ENCODE measurements around the gene CXCR5. TPM values are rescaled to one million over a fixed set of nuclear protein-coding genes. Genes with fewer than 3 reads are reported as not detected.

CXCR5 gene
- total RNA-seq, 2 experiments from 2014 or later, result 0.60 to 0.92 TPM

DNA sequence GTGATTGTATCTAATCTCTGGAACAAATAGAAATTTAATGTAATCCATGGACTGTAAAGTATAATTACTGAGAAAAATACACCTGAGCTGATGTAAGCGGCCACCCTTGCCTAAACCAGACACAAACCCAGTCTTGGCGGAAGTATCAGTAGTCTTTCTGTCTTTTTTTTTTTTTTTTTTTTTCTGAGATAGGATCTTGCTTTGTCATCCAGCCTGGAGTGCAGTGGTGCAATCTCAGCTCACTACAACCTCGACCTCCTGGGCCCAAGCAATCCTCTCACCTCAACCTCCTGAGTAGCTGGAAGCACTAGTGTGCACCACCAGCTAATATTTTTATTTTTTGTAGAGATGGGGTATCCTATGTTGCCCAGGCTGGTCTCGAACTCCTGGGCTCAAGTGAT lies 5.5 kb upstream of the CXCR5 start:
- no peaks in the 10 kb centered on the region for H3K36me3 Mint-ChIP-seq (ENCODE audit: low read depth)
- intact Hi-C loops (cut with micrococcal nuclease), result loop anchor here (5.0 kb wide), 1 partner anchor 86 kb away; the partner anchor contains the start of gene DDX6
- peak; percentile 47 for DNase-seq

DNA sequence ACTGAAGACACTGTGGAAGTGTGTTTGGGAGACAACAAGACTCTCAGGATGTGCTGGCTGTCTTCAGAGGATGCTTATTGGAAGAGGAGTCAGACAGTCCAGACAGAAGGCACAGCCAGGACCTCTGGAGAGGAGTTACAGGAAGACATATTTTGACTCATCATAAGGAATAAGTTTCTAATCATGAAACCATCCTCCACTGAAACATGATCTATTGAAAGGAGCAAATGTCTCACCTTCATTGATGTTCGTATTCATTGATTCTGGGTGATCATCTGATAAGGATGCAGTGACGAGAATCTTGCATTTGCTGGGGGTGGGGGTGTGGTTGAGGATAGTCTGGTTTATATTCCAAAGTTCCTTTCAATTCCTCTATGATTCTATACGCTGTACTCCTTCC lies 2.5 kb upstream of the CXCR5 start:
- no peak for TF ChIP-seq CTCF (IDR thresholded peaks at IDR 0.05)
- Mint-ChIP-seq H3K27me3 (no peaks in the 10 kb centered on the region), H3K9me3 (no peaks in the 10 kb centered on the region), H3K4me3 (no peak overlapping the region), H3K4me1 (ENCODE audit: low read depth) (peaks cover 79% of the 10 kb centered on the region), H3K27ac (peak overlapping the region; percentile 65), H3K36me3 (ENCODE audit: low read depth) (no peaks in the 10 kb centered on the region)
- intact Hi-C loops (cut with micrococcal nuclease), result no loop called here
- ChIA-PET POLR2A (no interaction called here), CTCF (no interaction called here)
- DNase-seq, result no peak
- ATAC-seq, result no peak

More for the DNA sequence above, 5.5 kb upstream of the CXCR5 start:
- Mint-ChIP-seq H3K27ac (peak overlapping the region; percentile 98), H3K4me1 (ENCODE audit: low read depth) (peaks cover 87% of the 10 kb centered on the region), H3K4me3 (no peak overlapping the region), H3K9me3 (peaks cover 1% of the 10 kb centered on the region), H3K27me3 (no peaks in the 10 kb centered on the region)
- POLR2A ChIA-PET, result interaction anchor here (0.7 to 4.4 kb wide), 6 partner anchors 8 to 90 kb away, joined by 3 to 41 read pairs (median 5); partner anchors contain the start of gene DDX6
- peak; percentile 12 for ATAC-seq
- no peak for TF ChIP-seq CTCF (IDR thresholded peaks at IDR 0.05)
- CTCF ChIA-PET, result interaction anchor here (0.7 to 3.5 kb wide), 9 partner anchors 8 to 189 kb away, joined by 3 to 28 read pairs (median 6); partner anchors contain the start of gene DDX6

- ChIA-PET CTCF (interaction anchor here (1.0 to 3.2 kb wide), 8 partner anchors 9 to 193 kb away, joined by 3 to 13 read pairs (median 6); no protein-coding TSS in a partner anchor), POLR2A (interaction anchor here (0.7 to 3.8 kb wide), 7 partner anchors 9 to 181 kb away, joined by 3 to 24 read pairs (median 4); no protein-coding TSS in a partner anchor)
- no peak for TF ChIP-seq CTCF (IDR thresholded peaks at IDR 0.05)
- Mint-ChIP-seq H3K4me1 (ENCODE audit: low read depth) (peaks cover 70% of the 10 kb centered on the region), H3K27ac (peak overlapping the region; percentile 77), H3K9me3 (no peaks in the 10 kb centered on the region), H3K4me3 (no peak overlapping the region), H3K36me3 (ENCODE audit: low read depth) (no peaks in the 10 kb centered on the region), H3K27me3 (no peaks in the 10 kb centered on the region)
- DNase-seq, result peak; percentile 45
- intact Hi-C loops (cut with micrococcal nuclease), result no loop called here
- ATAC-seq, result no peak
Observed at GRCh38 chr11:118882491-118882890, 1.2 kb upstream of the CXCR5 start.

DNA sequence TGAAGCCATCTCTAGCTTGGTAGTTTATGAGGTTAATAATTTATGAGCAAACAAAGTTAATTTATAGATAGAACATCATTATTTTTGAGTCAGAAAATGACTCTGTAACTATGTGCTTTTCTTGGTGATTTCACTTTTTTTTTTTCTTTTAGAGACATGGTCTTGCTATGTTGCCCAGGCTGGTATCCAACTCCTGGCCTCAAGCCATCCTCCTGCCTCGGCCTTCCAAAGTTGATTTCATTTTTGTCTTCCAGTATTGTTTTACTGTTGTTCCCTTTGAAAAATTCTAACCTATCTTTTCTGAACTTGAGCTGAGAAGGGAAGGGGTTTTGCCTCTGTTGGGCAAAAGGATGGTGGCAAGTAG lies 706 bp upstream of the CXCR5 start:
- ChIA-PET POLR2A (interaction anchor here (0.7 to 3.8 kb wide), 9 partner anchors 9 to 57 kb away, joined by 3 to 24 read pairs (median 4); no protein-coding TSS in a partner anchor), CTCF (interaction anchor here (1.0 to 3.2 kb wide), 9 partner anchors 10 to 193 kb away, joined by 3 to 13 read pairs (median 5); partner anchors contain the start of gene DDX6)
- Mint-ChIP-seq H3K4me1 (ENCODE audit: low read depth) (peaks cover 69% of the 10 kb centered on the region), H3K36me3 (ENCODE audit: low read depth) (no peaks in the 10 kb centered on the region), H3K27ac (peak overlapping the region; percentile 77), H3K27me3 (no peaks in the 10 kb centered on the region), H3K4me3 (peak overlapping the region; percentile 57), H3K9me3 (no peaks in the 10 kb centered on the region)
- ATAC-seq (no peak), DNase-seq (no peak)
- no peak for TF ChIP-seq CTCF (IDR thresholded peaks at IDR 0.05)
- intact Hi-C loops (cut with micrococcal nuclease), result no loop called here

DNA sequence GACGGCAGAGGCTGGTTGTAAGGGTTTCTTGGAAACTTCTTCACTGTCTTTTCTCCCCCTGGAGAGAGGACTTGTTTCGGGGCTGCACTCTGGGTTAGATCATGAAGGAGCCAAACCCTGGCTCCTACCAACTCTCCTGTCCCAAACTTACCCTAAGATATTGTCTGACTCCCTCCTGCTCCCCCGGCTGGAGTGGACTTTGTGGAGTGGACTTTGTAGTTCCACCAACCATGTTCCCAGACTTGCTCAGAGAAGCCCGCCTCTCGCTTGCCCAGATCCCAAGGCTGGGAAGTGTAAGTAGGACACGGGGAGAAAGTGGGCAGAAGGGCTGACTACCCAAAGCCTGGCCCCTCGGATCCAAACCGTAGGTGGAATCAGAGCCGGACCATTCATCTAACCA lies 1.2 kb downstream of the CXCR5 start:
- POLR2A ChIA-PET, result interaction anchor here (0.8 to 3.8 kb wide), 3 partner anchors 10 to 50 kb away, joined by 3 to 24 read pairs (median 9); no protein-coding TSS in a partner anchor
- no peak for TF ChIP-seq CTCF (IDR thresholded peaks at IDR 0.05)
- Mint-ChIP-seq H3K4me3 (peak overlapping the region; percentile 57), H3K27me3 (no peaks in the 10 kb centered on the region), H3K36me3 (ENCODE audit: low read depth) (no peaks in the 10 kb centered on the region), H3K9me3 (no peaks in the 10 kb centered on the region), H3K4me1 (ENCODE audit: low read depth) (peaks cover 64% of the 10 kb centered on the region), H3K27ac (no peak overlapping the region)
- CTCF ChIA-PET, result interaction anchor here (1.4 to 3.2 kb wide), 3 partner anchors 10 to 15 kb away, joined by 5 to 13 read pairs (median 10); no protein-coding TSS in a partner anchor
- no peak for ATAC-seq
- intact Hi-C loops (cut with micrococcal nuclease), result no loop called here
- DNase-seq, result no peak
